A549 (cell line): ENCODE measurements around the gene SERF2. TPM values are rescaled to one million over a fixed set of nuclear protein-coding genes. Genes with fewer than 3 reads are reported as not detected.
A peak's percentile ranks its signal among the peaks of the same experiment; 100 is the strongest.

Experiments used
- ATAC-seq, 2 experiments: fragments of 200-7000 bp in 1 of 2; fragments of >200 bp in 1 of 2; cut with Nextera tagmentation in 1 of 2; cut with Tn5 transposase in 1 of 2; 3 replicates each; pipeline versions ENCODE4 v1.8.0 to v1.9.1; 2018 to 2020; ENCODE audit warnings: mild to moderate bottlenecking in 1 of 2, moderate library complexity in 1 of 2
- CTCF ChIA-PET: fragments of 300-600 bp; sonication (Branson Sonifier 250); formaldehyde crosslinking; extraction: SDS; loops from one replicate; lab custom pipeline; 2021; ENCODE audit warnings: antibody characterized with exemption, inconsistent platforms; lab: Yijun Ruan, JAX
- POLR2A ChIA-PET: fragments of 350-600 bp; formaldehyde crosslinking; extraction: SDS; loops from one replicate; lab custom pipeline; 2021; ENCODE audit warnings: antibody characterized with exemption, inconsistent platforms; lab: Yijun Ruan, JAX
- DNase-seq, 2 experiments: peaks; one replicate each; pipeline versions ENCODE4 v3.0.0 to v3.0.0-alpha.2; 2011 to 2016; ENCODE audit warnings: low read depth in 1 of 2, low spot score in 1 of 2
- FAIRE-seq: peaks from 2 replicates; lab custom pipeline; 2011; peaks lifted over from hg19 to GRCh38; lab: Jason Lieb, UNC
- H3K27ac ChIP-seq, 2 experiments: fragments of >200 bp; sonication (Bioruptor Twin); formaldehyde crosslinking; 3 replicates each; pipeline ENCODE4 v1.5.1; 2016 to 2017
- H3K4me1 ChIP-seq: fragments of >200 bp; sonication (Bioruptor Twin); formaldehyde crosslinking; 3 replicates; pipeline ENCODE4 v1.6.1; 2016
- H3K4me2 ChIP-seq: fragments of >200 bp; sonication (Bioruptor Twin); formaldehyde crosslinking; 3 replicates; pipeline ENCODE4 v1.6.1; 2016
- H3K4me3 ChIP-seq: fragments of >200 bp; sonication (Bioruptor Twin); formaldehyde crosslinking; 3 replicates; pipeline ENCODE4 v1.5.1; 2016
- H3K9me3 ChIP-seq: fragments of >200 bp; sonication (Bioruptor Twin); formaldehyde crosslinking; 3 replicates; pipeline ENCODE4 v1.6.1; 2016
- CBX2 ChIP-seq: fragments of 200-600 bp; sonication (generic); IDR thresholded peaks from 2 replicates; pipeline ENCODE4 v1.6.1; 2016; ENCODE audit warnings: low read depth, mild to moderate bottlenecking, borderline replicate concordance
- CBX8 ChIP-seq: fragments of 200-600 bp; sonication (generic); IDR thresholded peaks from 2 replicates; pipeline ENCODE4 v1.6.1; 2016
- CTCF ChIP-seq: fragments of >200 bp; sonication (Bioruptor Twin); formaldehyde crosslinking; IDR thresholded peaks from 3 replicates; pipeline ENCODE4 v1.5.1; 2016
- E2F6 ChIP-seq: IDR thresholded peaks from 2 replicates; pipeline ENCODE4 v1.6.1; 2012; ENCODE audit warnings: low read depth, borderline replicate concordance
- EHMT2 ChIP-seq: fragments of 200-600 bp; sonication (generic); IDR thresholded peaks from 2 replicates; pipeline ENCODE4 v1.6.1; 2016; ENCODE audit warnings: antibody characterized with exemption, low read depth, mild to moderate bottlenecking, moderate library complexity
- ELK1 ChIP-seq: fragments of 150-350 bp; IDR thresholded peaks from 2 replicates; pipeline ENCODE4 v1.6.1; 2014; ENCODE audit warnings: low read depth, mild to moderate bottlenecking, low read length
- GATA3 ChIP-seq: IDR thresholded peaks from 2 replicates; pipeline ENCODE4 v1.6.1; 2012; ENCODE audit warnings: borderline replicate concordance
- HMGXB4 ChIP-seq: fragments of 250-450 bp; sonication (Bioruptor Pico); IDR thresholded peaks from 2 replicates; pipeline ENCODE4 v1.5.0; 2021; ENCODE audit warnings: mild to moderate bottlenecking, moderate library complexity, borderline replicate concordance
- HOXA7 ChIP-seq: fragments of 250-450 bp; sonication (Bioruptor Pico); IDR thresholded peaks from 2 replicates; pipeline ENCODE4 v1.5.0; 2020; ENCODE audit warnings: mild to moderate bottlenecking, moderate library complexity
- MAFK ChIP-seq: fragments of 450-650 bp; IDR thresholded peaks from 2 replicates; pipeline ENCODE4 v1.6.1; 2014; ENCODE audit not compliant: partially characterized antibody
- NR3C1 ChIP-seq: fragments of >200 bp; sonication (Bioruptor Twin); formaldehyde crosslinking; IDR thresholded peaks from 3 replicates; pipeline ENCODE4 v1.6.1; 2017
- POLR2AphosphoS2 ChIP-seq: conservative IDR thresholded peaks from 2 replicates; pipeline ENCODE4 v1.6.1; 2012; ENCODE audit warnings: low read length, improper control_type of control experiment, inconsistent platforms
- RAD21 ChIP-seq, 2 experiments: fragments of >200 bp in 1 of 2; sonication (Bioruptor Twin) in 1 of 2; formaldehyde crosslinking in 1 of 2; IDR thresholded peaks in 1 of 2; conservative IDR thresholded peaks in 1 of 2; 2 replicates in 1 of 2; 3 replicates in 1 of 2; pipeline ENCODE4 v1.6.1; 2012 to 2018; ENCODE audit warnings: inconsistent platforms in 1 of 2
- RNF2 ChIP-seq: fragments of 200-600 bp; sonication (generic); IDR thresholded peaks from 2 replicates; pipeline ENCODE4 v1.6.1; 2016; ENCODE audit warnings: low read depth, mild to moderate bottlenecking, antibody characterized with exemption, moderate library complexity, borderline replicate concordance
- SREBF2 ChIP-seq: fragments of 450-650 bp; IDR thresholded peaks from 2 replicates; pipeline ENCODE4 v1.6.1; 2014; ENCODE audit warnings: mild to moderate bottlenecking, moderate library complexity
- ZC3H11A ChIP-seq: fragments of 450-650 bp; IDR thresholded peaks from 2 replicates; pipeline ENCODE4 v1.6.1; 2014; ENCODE audit warnings: antibody characterized with exemption, mild to moderate bottlenecking
- WGBS: methylation state at CpG from one replicate; pipeline ENCODE4 v1.1.6; 2017; ENCODE audit errors: missing lambda C conversion rate; 5-methylcytosine and 5-hydroxymethylcytosine counted together
- polyA plus RNA-seq, 4 experiments: library from polyadenylated mRNA; depleted of rRNA in 3 of 4; stranded (reverse); fragments of >200 nt; fragmentation: RNase III in 1 of 4; extraction: RNeasy Plus Mini Kit Qiagen cat#74134 plus additional on column Dnase treatment in 1 of 4; gene quantifications; 2 replicates in 3 of 4; 3 replicates in 1 of 4; pipeline ENCODE4 v1.2.3, GENCODE V29; 2011 to 2017

SERF2 gene
- polyA plus RNA-seq, 2 of the 4 experiments (the other 2 are of a cell fraction) = 317 to 569 TPM

GRCh38 chr15:43775411-43775965, 16.6 kb upstream of the SERF2 start (continued):
- TF ChIP-seq HMGXB4 (CRISPR knock-in tag) = no peak
- TF ChIP-seq MAFK = no peak
- no peak for TF ChIP-seq E2F6
- TF ChIP-seq ELK1 = no peak
- peak; percentile 28; the same call in 1 of the 3 replicates for TF ChIP-seq CTCF
- TF ChIP-seq, all 56 proteins: peak for 3

GRCh38 chr15:43776101-43776717, 15.9 kb upstream of the SERF2 start:
- peak overlapping the region; percentile 84 for H3K4me2 ChIP-seq
- 0 out of 3 replicates have a peak, but pooled peaks cover 8% of the 10 kb centered on the region for H3K4me1 ChIP-seq
- no peak for DNase-seq
- peak overlapping the region; percentile 77 to 91; a peak in 5 of 6 replicates for H3K27ac ChIP-seq
- no peaks in the 10 kb centered on the region for H3K9me3 ChIP-seq
- no peak for FAIRE-seq
- 84% methylated on average over 25 of the region's 35 CpGs for WGBS
- ATAC-seq = peak; percentile 3 to 9; a peak in 5 of 6 replicates
- CTCF ChIA-PET = interaction anchor here (0.8 to 6.9 kb wide), 8 partner anchors 10 to 31 kb away, joined by 3 to 47 read pairs (median 5); partner anchors contain the start of gene SERF2
- TF ChIP-seq CBX8 (no peak), EHMT2 (no peak), GATA3 (no peak), HOXA7 (CRISPR knock-in tag) (no peak), CBX2 (no peak), ELK1 (no peak), ZC3H11A (no peak), HMGXB4 (CRISPR knock-in tag) (no peak), RAD21 (conservative IDR thresholded peaks at IDR 0.05 in 1 of 2, IDR thresholded peaks at IDR 0.05 in 1 of 2) (no peak), NR3C1 (no peak), RNF2 (no peak), SREBF2 (no peak), MAFK (no peak), POLR2AphosphoS2 (no peak)
- POLR2A ChIA-PET = interaction anchor here (1.1 to 1.4 kb wide), 2 partner anchors 15 to 48 kb away, joined by 3 to 7 read pairs; partner anchors contain the start of gene MFAP1
- peak overlapping the region; percentile 60 for H3K4me3 ChIP-seq
